Nephron progenitor cell (in vitro differentiated cells): Measurements from ENCODE around the gene PDZD2.

Experiments used
- DNase-seq: peaks from one replicate; pipeline ENCODE4 v3.0.0; 2021
- H3K27ac Mint-ChIP-seq: 2 replicates; pipeline ENCODE4 v1.8.0; 2021; ENCODE audit warnings: mild to moderate bottlenecking, moderate library complexity, mixed read lengths
- H3K27me3 Mint-ChIP-seq: 2 replicates; pipeline ENCODE4 v1.8.0; 2021; ENCODE audit warnings: mild to moderate bottlenecking, low read depth, mixed read lengths; ENCODE audit not compliant: poor library complexity
- H3K36me3 Mint-ChIP-seq: 2 replicates; pipeline ENCODE4 v1.8.0; 2021; ENCODE audit warnings: low read depth, mixed read lengths
- H3K4me1 Mint-ChIP-seq: 2 replicates; pipeline ENCODE4 v1.8.0; 2021; ENCODE audit warnings: mixed read lengths
- H3K4me3 Mint-ChIP-seq: 2 replicates; pipeline ENCODE4 v1.8.0; 2021; ENCODE audit warnings: mild to moderate bottlenecking, moderate library complexity, mixed read lengths
- H3K9me3 Mint-ChIP-seq: 2 replicates; pipeline ENCODE4 v1.8.0; 2021; ENCODE audit warnings: mild to moderate bottlenecking, moderate library complexity, mixed read lengths
- TF ChIP-seq, protein P1 (sequence below): fragments of 200-600 bp; sonication (generic); IDR thresholded peaks from 2 replicates; pipeline ENCODE4 v1.5.0; 2021; ENCODE audit warnings: antibody characterized with exemption

PDZD2 gene

DNA sequence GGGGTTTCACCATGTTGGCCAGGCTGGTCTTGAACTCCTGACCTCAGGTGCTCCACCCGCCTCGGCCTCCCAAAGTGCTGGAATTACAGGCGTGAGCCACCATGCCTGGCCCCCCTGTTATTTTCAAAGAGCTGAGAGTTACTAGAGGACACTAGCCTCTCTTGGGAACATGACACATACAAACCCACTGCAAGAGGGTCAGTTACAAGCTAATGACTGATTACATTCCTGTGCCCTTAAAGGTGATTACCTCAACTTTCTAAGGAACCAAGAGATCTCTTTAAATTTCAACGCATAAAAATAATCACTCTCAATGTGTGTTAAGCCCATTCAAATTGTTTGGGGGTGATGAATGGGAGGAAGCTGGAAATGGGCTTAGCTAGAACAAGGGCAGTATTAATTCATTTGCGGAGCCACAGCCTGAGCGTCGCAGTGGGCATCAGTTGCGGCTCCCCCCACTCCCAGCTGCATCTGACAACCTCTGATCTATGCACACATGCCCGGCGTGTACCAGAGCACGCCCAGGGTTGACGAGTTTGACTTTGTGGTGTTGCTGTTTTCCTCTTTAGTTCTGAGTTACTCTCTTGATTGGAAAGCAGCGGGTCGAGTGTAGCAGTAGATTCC lies 388.3 kb downstream of the PDZD2 start:
- Mint-ChIP-seq H3K9me3 (no peaks in the 10 kb centered on the region), H3K27me3 (peaks cover 4% of the 10 kb centered on the region), H3K4me1 (peaks cover 54% of the 10 kb centered on the region), H3K27ac (peak overlapping the region; percentile 86), H3K4me3 (peak overlapping the region; percentile 64), H3K36me3 (no peaks in the 10 kb centered on the region)
- no peak for DNase-seq
- TF ChIP-seq, protein P1, sequence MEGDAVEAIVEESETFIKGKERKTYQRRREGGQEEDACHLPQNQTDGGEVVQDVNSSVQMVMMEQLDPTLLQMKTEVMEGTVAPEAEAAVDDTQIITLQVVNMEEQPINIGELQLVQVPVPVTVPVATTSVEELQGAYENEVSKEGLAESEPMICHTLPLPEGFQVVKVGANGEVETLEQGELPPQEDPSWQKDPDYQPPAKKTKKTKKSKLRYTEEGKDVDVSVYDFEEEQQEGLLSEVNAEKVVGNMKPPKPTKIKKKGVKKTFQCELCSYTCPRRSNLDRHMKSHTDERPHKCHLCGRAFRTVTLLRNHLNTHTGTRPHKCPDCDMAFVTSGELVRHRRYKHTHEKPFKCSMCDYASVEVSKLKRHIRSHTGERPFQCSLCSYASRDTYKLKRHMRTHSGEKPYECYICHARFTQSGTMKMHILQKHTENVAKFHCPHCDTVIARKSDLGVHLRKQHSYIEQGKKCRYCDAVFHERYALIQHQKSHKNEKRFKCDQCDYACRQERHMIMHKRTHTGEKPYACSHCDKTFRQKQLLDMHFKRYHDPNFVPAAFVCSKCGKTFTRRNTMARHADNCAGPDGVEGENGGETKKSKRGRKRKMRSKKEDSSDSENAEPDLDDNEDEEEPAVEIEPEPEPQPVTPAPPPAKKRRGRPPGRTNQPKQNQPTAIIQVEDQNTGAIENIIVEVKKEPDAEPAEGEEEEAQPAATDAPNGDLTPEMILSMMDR = no peak

DNA sequence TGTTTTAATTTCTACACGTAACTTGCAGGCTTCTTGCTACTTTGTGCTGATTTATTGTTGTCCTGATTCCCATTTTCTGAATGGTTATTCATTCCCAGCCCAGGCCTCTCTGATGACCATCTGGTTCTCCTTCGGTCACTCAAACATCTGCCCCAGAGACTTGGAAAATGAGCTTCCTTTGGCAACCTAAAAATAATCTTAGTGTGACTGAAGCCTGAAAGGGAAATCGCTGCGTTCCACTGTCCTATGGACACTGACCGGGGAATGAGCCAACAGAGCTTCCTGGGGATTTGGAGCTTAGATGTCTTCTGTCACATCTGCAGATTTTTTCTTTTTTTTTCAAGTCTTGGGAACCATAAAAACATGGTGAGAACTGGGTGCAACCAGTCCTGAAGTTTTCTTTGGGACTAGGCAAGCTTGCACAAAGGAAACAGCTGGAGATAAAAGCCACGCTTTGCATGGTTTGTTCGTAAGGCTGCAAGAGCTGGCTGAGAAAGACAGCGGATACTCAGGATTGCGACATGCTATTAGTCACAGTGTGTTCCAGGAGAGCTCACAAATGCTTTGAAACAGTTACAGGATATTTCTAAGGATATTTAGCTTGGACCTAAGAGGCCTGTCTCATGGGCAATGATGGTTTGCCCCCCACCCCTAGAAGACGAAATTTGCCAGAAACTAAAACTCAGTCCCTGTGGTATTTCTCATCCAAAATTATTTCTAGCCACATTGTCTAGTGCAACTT lies 389.0 kb downstream of the PDZD2 start:
- TF ChIP-seq, protein P1 = no peak
- peak overlapping the region; percentile 64 for H3K4me3 Mint-ChIP-seq
- peaks cover 7% of the 10 kb centered on the region for H3K27me3 Mint-ChIP-seq
- H3K9me3 Mint-ChIP-seq = no peaks in the 10 kb centered on the region
- H3K27ac Mint-ChIP-seq = peak overlapping the region; percentile 86
- H3K4me1 Mint-ChIP-seq = peaks cover 57% of the 10 kb centered on the region
- no peak for DNase-seq
- H3K36me3 Mint-ChIP-seq = no peaks in the 10 kb centered on the region

DNA sequence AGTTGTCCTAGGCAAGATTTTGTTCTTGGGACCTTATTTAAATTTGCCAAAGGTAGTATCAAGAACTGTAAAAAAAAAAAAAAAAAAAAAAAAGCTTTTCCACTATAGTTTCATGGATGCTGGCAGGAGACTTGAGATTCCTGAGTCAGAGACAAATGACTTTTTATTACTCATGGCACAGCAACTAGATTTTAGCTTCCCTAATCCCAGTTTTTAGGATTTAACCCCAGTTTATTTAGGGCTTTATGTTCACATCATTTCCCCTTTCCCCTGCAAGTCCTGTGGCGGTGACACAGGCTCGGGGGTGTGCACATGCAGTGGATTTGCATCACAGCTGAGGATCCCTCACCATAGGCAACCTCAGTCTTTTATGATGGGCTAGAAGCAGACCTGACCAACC lies 390.3 kb downstream of the PDZD2 start:
- Mint-ChIP-seq H3K4me1 (peaks cover 57% of the 10 kb centered on the region), H3K27ac (no peak overlapping the region), H3K36me3 (no peaks in the 10 kb centered on the region)

DNA sequence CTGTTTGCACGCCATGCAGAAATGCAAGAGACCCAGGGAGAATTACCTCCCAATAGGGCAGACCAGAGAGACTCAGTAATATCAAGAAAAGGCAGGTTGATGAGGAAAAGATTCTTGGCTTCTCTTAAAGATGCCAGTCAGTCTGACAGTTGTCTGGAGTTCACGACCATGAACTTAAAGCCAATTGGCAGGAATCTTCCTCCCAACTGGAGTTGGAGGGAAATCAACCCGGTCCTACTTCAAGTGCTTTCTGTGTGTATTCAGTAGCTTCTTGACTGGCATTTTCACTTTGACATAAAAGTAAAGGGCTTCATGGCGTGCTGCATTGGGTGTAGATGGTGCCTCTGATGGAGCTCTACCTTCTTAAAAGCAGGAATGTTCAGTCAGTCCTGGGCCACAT lies 390.9 kb downstream of the PDZD2 start:
- H3K36me3 Mint-ChIP-seq = no peaks in the 10 kb centered on the region
- no peaks in the 10 kb centered on the region for H3K9me3 Mint-ChIP-seq
- H3K4me1 Mint-ChIP-seq = peaks cover 56% of the 10 kb centered on the region
- H3K27me3 Mint-ChIP-seq = peaks cover 7% of the 10 kb centered on the region
- TF ChIP-seq, protein P1 = no peak
- no peak overlapping the region for H3K27ac Mint-ChIP-seq
- no peak overlapping the region for H3K4me3 Mint-ChIP-seq
- no peak for DNase-seq

More for the DNA sequence above, 390.3 kb downstream of the PDZD2 start:
- Mint-ChIP-seq H3K9me3 (no peaks in the 10 kb centered on the region), H3K4me3 (no peak overlapping the region), H3K27me3 (peaks cover 7% of the 10 kb centered on the region)
- TF ChIP-seq, protein P1 = no peak
- no peak for DNase-seq

DNA sequence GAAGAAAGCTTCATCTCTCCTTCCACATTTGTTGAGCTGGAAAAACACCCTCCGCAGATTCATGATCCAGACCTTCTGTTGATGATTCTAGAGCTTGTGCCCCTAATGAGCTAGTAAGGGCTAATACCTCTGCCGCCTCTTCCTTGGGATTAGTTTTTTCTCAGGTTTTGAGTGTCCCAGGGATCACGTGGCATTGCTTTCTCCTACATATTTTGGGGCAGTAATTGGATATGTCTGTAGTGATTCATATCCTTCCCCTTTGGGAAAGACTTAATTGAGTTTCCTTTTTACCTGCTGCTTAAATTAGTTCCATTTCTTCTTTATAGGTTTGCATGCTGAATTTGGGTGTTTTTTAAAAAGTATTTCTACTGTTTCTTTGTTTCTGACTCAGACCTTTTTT lies 391.3 kb downstream of the PDZD2 start:
- Mint-ChIP-seq H3K27ac (no peak overlapping the region), H3K4me1 (peaks cover 52% of the 10 kb centered on the region), H3K36me3 (no peaks in the 10 kb centered on the region), H3K9me3 (no peaks in the 10 kb centered on the region), H3K27me3 (peaks cover 7% of the 10 kb centered on the region), H3K4me3 (no peak overlapping the region)
- TF ChIP-seq, protein P1 = no peak
- no peak for DNase-seq
